B cell (primary cell): ENCODE measurements around the gene GYG2. TPM values are rescaled to one million over a fixed set of nuclear protein-coding genes. Genes with fewer than 3 reads are reported as not detected.

Experiments
- ATAC-seq: fragments of 200-7000 bp; cut with Tn5 transposase; one replicate; pipeline ENCODE4 v1.10.0; 2021; ENCODE audit warnings: low read depth, mild to moderate bottlenecking, moderate number of reproducible peaks, moderate library complexity
- CTCF ChIA-PET: fragments of 350-600 bp; sonication (Branson Sonifier 250); formaldehyde crosslinking; loops from one replicate; lab custom pipeline; 2021; ENCODE audit warnings: antibody characterized with exemption, inconsistent platforms; lab: Charles Lee
- POLR2A ChIA-PET: fragments of 350-600 bp; sonication (Branson Sonifier 250); formaldehyde crosslinking; loops from one replicate; lab custom pipeline; 2021; ENCODE audit warnings: antibody characterized with exemption; lab: Charles Lee
- DNase-seq: peaks from one replicate; pipeline ENCODE4 v3.0.0; 2013
- H2AFZ ChIP-seq: 2 replicates; pipeline ENCODE4 v1.6.1; 2012; ENCODE audit warnings: mild to moderate bottlenecking, low read depth, low read length; ENCODE audit not compliant: insufficient read depth, poor library complexity, severe bottlenecking
- H3K27ac ChIP-seq, 2 donors: 1 replicate in 1 of 2; 2 replicates in 1 of 2; pipeline ENCODE4 v1.5.1; 2012 to 2013; ENCODE audit warnings: low read length in 2 of 2, mild to moderate bottlenecking in 2 of 2, moderate library complexity in 1 of 2
- H3K27me3 ChIP-seq, 4 experiments: fragments of 200-600 bp in 1 of 4; sonication (generic) in 1 of 4; replicated peaks in 1 of 4; 1 replicate in 2 of 4; 2 replicates in 2 of 4; pipeline versions ENCODE4 v1.6.1 to v1.7.0; 2013 to 2016; ENCODE audit warnings: low read length in 3 of 4, mild to moderate bottlenecking in 2 of 4, mixed read lengths in 1 of 4, moderate library complexity in 1 of 4; ENCODE audit not compliant: insufficient read depth in 4 of 4, control insufficient read depth in 3 of 4; ENCODE audit errors: control extremely low read depth in 1 of 4
- H3K36me3 ChIP-seq, 2 experiments: replicated peaks in 1 of 2; 1 replicate in 1 of 2; 2 replicates in 1 of 2; pipeline versions ENCODE4 v1.6.1 to v1.7.1; 2013; ENCODE audit warnings: low read length in 1 of 2; ENCODE audit not compliant: insufficient read depth in 2 of 2, control insufficient read depth in 1 of 2; ENCODE audit errors: control extremely low read depth in 1 of 2, extremely low read depth in 1 of 2
- H3K4me1 ChIP-seq, 2 donors: fragments of 200-600 bp in 1 of 2; sonication (generic) in 1 of 2; 1 replicate in 1 of 2; 2 replicates in 1 of 2; pipeline versions ENCODE4 v1.5.1 to v1.6.1; 2013 to 2017; ENCODE audit warnings: low read length in 2 of 2; ENCODE audit not compliant: control insufficient read depth in 2 of 2, insufficient read depth in 2 of 2
- H3K4me2 ChIP-seq: replicated peaks from 2 replicates; pipeline ENCODE3; 2012; ENCODE audit warnings: mild to moderate bottlenecking, low read depth, low read length; ENCODE audit not compliant: poor library complexity, severe bottlenecking
- H3K4me3 ChIP-seq, 5 experiments: fragments of 200-600 bp in 1 of 5; sonication (generic) in 1 of 5; 1 replicate in 3 of 5; 2 replicates in 2 of 5; pipeline versions ENCODE4 v1.5.1 to v1.7.0; 2011 to 2016; ENCODE audit warnings: low read length in 4 of 5, mild to moderate bottlenecking in 4 of 5, low read depth in 2 of 5, control low read depth in 1 of 5, moderate library complexity in 1 of 5; ENCODE audit not compliant: insufficient read depth in 1 of 5; ENCODE audit errors: control extremely low read depth in 1 of 5, extremely low read depth in 1 of 5
- H3K79me2 ChIP-seq: fragments of 200-600 bp; sonication (generic); one replicate; pipeline ENCODE4 v1.6.0; 2016; ENCODE audit warnings: low read length; ENCODE audit not compliant: control insufficient read depth, insufficient read depth
- H3K9ac ChIP-seq: fragments of 200-600 bp; sonication (generic); 2 replicates; pipeline ENCODE4 v1.6.1; 2017; ENCODE audit warnings: mild to moderate bottlenecking, low read length, moderate library complexity
- H3K9me3 ChIP-seq, 3 donors: one replicate each; pipeline versions ENCODE4 v1.6.1 to v1.7.1; 2013; ENCODE audit warnings: low read length in 2 of 3; ENCODE audit not compliant: control insufficient read depth in 2 of 3, insufficient read depth in 1 of 3; ENCODE audit errors: control extremely low read depth in 1 of 3
- H4K20me1 ChIP-seq: 2 replicates; pipeline ENCODE4 v1.6.0; 2012; ENCODE audit warnings: mild to moderate bottlenecking, low read length; ENCODE audit not compliant: insufficient read depth, control insufficient read depth, poor library complexity, severe bottlenecking
- H3K27ac Mint-ChIP-seq: one replicate; pipeline ENCODE4 v1.8.0; 2021; ENCODE audit warnings: mixed read lengths
- H3K27me3 Mint-ChIP-seq: one replicate; pipeline ENCODE4 v1.8.0; 2021; ENCODE audit warnings: mixed read lengths
- H3K4me1 Mint-ChIP-seq: one replicate; pipeline ENCODE4 v1.8.0; 2021; ENCODE audit warnings: mixed read lengths
- H3K4me3 Mint-ChIP-seq: one replicate; pipeline ENCODE4 v1.8.0; 2021; ENCODE audit warnings: mixed read lengths
- H3K9me3 Mint-ChIP-seq: one replicate; pipeline ENCODE4 v1.8.0; 2022; ENCODE audit warnings: mixed read lengths; ENCODE audit not compliant: insufficient read depth
- CTCF ChIP-seq: fragments of 200-600 bp; IDR thresholded peaks from one replicate; pipeline ENCODE4 v1.8.0; 2022; ENCODE audit warnings: antibody characterized with exemption, mild to moderate bottlenecking
- EZH2 ChIP-seq: IDR thresholded peaks from 2 replicates; pipeline ENCODE4 v1.6.1; 2012; ENCODE audit warnings: borderline replicate concordance, low read depth, mild to moderate bottlenecking, moderate library complexity, low read length; ENCODE audit not compliant: insufficient read depth, poor library complexity, severe bottlenecking
- WGBS: methylation state at CpG from one replicate; pipeline ENCODE4 v1.1.5; 2013; ENCODE audit warnings: missing lambda C conversion rate; ENCODE audit not compliant: insufficient coverage; 5-methylcytosine and 5-hydroxymethylcytosine counted together
- intact Hi-C: fragments of 100-400 bp; cut with micrococcal nuclease; formaldehyde crosslinking; loops from one replicate; pipeline ENCODE4 v1.10.0; 2022
- polyA plus RNA-seq: library from polyadenylated mRNA; depleted of rRNA; stranded (reverse); fragments of >200 nt; gene quantifications from 2 replicates; pipeline ENCODE4 v1.2.3, GENCODE V29; 2012
- total RNA-seq, 2 donors: library from RNA; stranded (reverse); fragments of 120-200 nt in 1 of 2; gene quantifications; 1 replicate in 1 of 2; 2 replicates in 1 of 2; pipeline versions ENCODE4 v1.2.3 to v1.2.4, GENCODE V29; 2013 to 2022

The GYG2 gene
- total and polyA plus RNA-seq, 2 donors (not counting 1 experiment from before 2014, with no cell fraction given) = not detected

- no peak overlapping the region for H3K27ac Mint-ChIP-seq
- CTCF ChIA-PET = no interaction called here
- no peak overlapping the region for H3K9ac ChIP-seq
- TF ChIP-seq CTCF = no peak
- no peak for TF ChIP-seq EZH2
- H3K27ac ChIP-seq = no peak overlapping the region
- no peaks in the 10 kb centered on the region for H3K79me2 ChIP-seq
- no peaks in the 10 kb centered on the region for H3K36me3 ChIP-seq
- no peaks in the 10 kb centered on the region for H3K27me3 Mint-ChIP-seq
- no peak overlapping the region for H3K4me3 Mint-ChIP-seq
- H3K9me3 ChIP-seq = peaks cover 0 to 21% (median 10%) of the 10 kb centered on the region in 3 donors
- H2AFZ ChIP-seq = no peak overlapping the region
- H3K4me1 Mint-ChIP-seq = no peaks in the 10 kb centered on the region
- H3K9me3 Mint-ChIP-seq = no peaks in the 10 kb centered on the region
- no peaks in the 10 kb centered on the region for H4K20me1 ChIP-seq
- H3K4me1 ChIP-seq = no peaks in the 10 kb centered on the region
- 95% methylated on average over 23 of the region's 27 CpGs for WGBS
- H3K4me3 ChIP-seq = no peak overlapping the region
- POLR2A ChIA-PET = no interaction called here
- H3K27me3 ChIP-seq = no peaks in the 10 kb centered on the region
- intact Hi-C loops = no loop called here
- no peak overlapping the region for H3K4me2 ChIP-seq
- ATAC-seq (no peak), DNase-seq (no peak)
Observed at GRCh38 chrX:2907295-2907694, 78.6 kb downstream of the GYG2 start.

GRCh38 chrX:2908125-2908685 is 79.5 kb downstream of the GYG2 start:
- H3K4me3 ChIP-seq = no peak overlapping the region
- H3K27ac ChIP-seq = no peak overlapping the region
- H3K9ac ChIP-seq = no peak overlapping the region
- no peaks in the 10 kb centered on the region for H3K27me3 Mint-ChIP-seq
- no peak overlapping the region for H3K4me3 Mint-ChIP-seq
- ATAC-seq (no peak), DNase-seq (no peak)
- no peak overlapping the region for H2AFZ ChIP-seq
- no peaks in the 10 kb centered on the region for H3K4me1 ChIP-seq
- no peaks in the 10 kb centered on the region for H3K4me1 Mint-ChIP-seq
- intact Hi-C loops = no loop called here
- no peaks in the 10 kb centered on the region for H3K79me2 ChIP-seq
- peaks cover 0 to 18% (median 10%) of the 10 kb centered on the region in 3 donors for H3K9me3 ChIP-seq
- no peak overlapping the region for H3K27ac Mint-ChIP-seq
- no peaks in the 10 kb centered on the region for H4K20me1 ChIP-seq
- 100% methylated on average over 1 of the region's 2 CpGs for WGBS
- H3K36me3 ChIP-seq = no peaks in the 10 kb centered on the region
- ChIA-PET POLR2A (no interaction called here), CTCF (no interaction called here)
- no peak overlapping the region for H3K4me2 ChIP-seq
- no peaks in the 10 kb centered on the region for H3K27me3 ChIP-seq
- H3K9me3 Mint-ChIP-seq = no peaks in the 10 kb centered on the region
- TF ChIP-seq EZH2 (no peak), CTCF (no peak)
